ENCODE data around the gene KSR2. TPM values are rescaled to one million over a fixed set of nuclear protein-coding genes. Genes with fewer than 3 reads are reported as not detected.

Gene KSR2
- total RNA-seq, 1 experiment from 2014 or later: not detected

DNA sequence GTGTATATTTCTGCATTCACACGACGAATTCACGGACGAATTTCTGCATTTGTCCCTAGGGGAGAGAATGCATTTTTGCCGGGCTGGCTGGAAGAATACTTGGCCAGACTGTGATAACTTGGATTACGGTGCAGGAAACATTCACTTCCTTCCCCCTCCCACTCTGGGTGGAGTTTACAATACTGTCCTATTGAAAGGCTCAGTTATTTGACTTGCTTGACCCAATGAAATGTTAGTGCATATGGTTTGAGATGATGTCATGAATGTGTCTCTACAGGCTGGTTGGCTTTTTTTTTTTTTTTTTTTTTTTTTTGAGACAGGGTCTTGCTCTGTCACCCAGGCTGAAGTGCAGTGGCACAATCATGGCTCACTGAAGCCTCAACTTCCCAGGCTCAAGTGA is 516.7 kb downstream of the KSR2 start:
- ChIA-PET POLR2A (ENCODE audit: low non-redundant PET) (no interaction called here), CTCF (no interaction called here)
- intact Hi-C loops (cut with micrococcal nuclease; ENCODE audit: unreplicated experiment): no loop called here
- no peak overlapping the region for H3K27ac ChIP-seq (ENCODE audit: low read depth, low read length, poor library complexity, severe bottlenecking)
- TF ChIP-seq EZH2 (IDR thresholded peaks at IDR 0.05; ENCODE audit: borderline replicate concordance, low read depth, low read length, poor library complexity, severe bottlenecking): no peak
- TF ChIP-seq, protein P1, sequence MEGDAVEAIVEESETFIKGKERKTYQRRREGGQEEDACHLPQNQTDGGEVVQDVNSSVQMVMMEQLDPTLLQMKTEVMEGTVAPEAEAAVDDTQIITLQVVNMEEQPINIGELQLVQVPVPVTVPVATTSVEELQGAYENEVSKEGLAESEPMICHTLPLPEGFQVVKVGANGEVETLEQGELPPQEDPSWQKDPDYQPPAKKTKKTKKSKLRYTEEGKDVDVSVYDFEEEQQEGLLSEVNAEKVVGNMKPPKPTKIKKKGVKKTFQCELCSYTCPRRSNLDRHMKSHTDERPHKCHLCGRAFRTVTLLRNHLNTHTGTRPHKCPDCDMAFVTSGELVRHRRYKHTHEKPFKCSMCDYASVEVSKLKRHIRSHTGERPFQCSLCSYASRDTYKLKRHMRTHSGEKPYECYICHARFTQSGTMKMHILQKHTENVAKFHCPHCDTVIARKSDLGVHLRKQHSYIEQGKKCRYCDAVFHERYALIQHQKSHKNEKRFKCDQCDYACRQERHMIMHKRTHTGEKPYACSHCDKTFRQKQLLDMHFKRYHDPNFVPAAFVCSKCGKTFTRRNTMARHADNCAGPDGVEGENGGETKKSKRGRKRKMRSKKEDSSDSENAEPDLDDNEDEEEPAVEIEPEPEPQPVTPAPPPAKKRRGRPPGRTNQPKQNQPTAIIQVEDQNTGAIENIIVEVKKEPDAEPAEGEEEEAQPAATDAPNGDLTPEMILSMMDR (conservative IDR thresholded peaks at IDR 0.05; ENCODE audit: low read depth, low read length): no peak
- H3K4me1 ChIP-seq (ENCODE audit: insufficient read depth, low read length, poor library complexity, severe bottlenecking): no peaks in the 10 kb centered on the region
- no peaks in the 10 kb centered on the region for H3K9me3 ChIP-seq (ENCODE audit: low read depth, low read length, poor library complexity, severe bottlenecking)
- DNase-seq (ENCODE audit: low spot score): peak; percentile 17
- BruUV-seq (replicated peaks): no TSS peak
- no peaks in the 10 kb centered on the region for H3K36me3 ChIP-seq (ENCODE audit: insufficient read depth, low read length, poor library complexity, severe bottlenecking)
- H3K4me3 ChIP-seq (ENCODE audit: low read depth, low read length, poor library complexity, severe bottlenecking): no peak overlapping the region
- no peaks in the 10 kb centered on the region for H3K27me3 ChIP-seq (replicated peaks; ENCODE audit: insufficient read depth, low read depth, low read length, poor library complexity)

DNA sequence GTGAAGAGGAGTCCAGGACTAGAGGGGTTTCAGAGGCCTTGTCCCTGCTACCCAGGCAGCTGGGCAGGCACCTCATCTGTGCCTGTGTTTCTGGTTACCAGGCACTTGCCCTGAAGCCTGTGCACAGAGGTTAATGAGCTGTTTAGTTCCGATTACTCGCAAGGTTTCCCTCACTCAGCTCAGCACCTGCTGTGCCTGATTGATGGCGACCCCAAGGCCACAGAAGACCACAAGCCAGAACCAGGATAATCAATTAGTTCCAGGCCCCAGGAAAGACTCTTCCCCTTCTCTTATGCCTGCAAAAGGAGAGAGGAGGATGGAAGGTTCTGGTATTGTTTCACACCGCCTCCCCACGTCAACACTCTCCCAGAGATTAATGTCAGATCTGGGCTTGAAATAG is 518.6 kb downstream of the KSR2 start:
- H3K4me1 ChIP-seq (ENCODE audit: insufficient read depth, low read length, poor library complexity, severe bottlenecking): no peaks in the 10 kb centered on the region
- DNase-seq (ENCODE audit: low spot score): no peak
- ChIA-PET POLR2A (ENCODE audit: low non-redundant PET) (no interaction called here), CTCF (no interaction called here)
- no TSS peak for BruUV-seq (replicated peaks)
- no peak overlapping the region for H3K4me3 ChIP-seq (ENCODE audit: low read depth, low read length, poor library complexity, severe bottlenecking)
- no peaks in the 10 kb centered on the region for H3K36me3 ChIP-seq (ENCODE audit: insufficient read depth, low read length, poor library complexity, severe bottlenecking)
- H3K9me3 ChIP-seq (ENCODE audit: low read depth, low read length, poor library complexity, severe bottlenecking): no peaks in the 10 kb centered on the region
- no peak for TF ChIP-seq EZH2 (IDR thresholded peaks at IDR 0.05; ENCODE audit: borderline replicate concordance, low read depth, low read length, poor library complexity, severe bottlenecking)
- TF ChIP-seq, protein P1 (conservative IDR thresholded peaks at IDR 0.05; ENCODE audit: low read depth, low read length): no peak
- H3K27me3 ChIP-seq (replicated peaks; ENCODE audit: insufficient read depth, low read depth, low read length, poor library complexity): no peaks in the 10 kb centered on the region
- no peak overlapping the region for H3K27ac ChIP-seq (ENCODE audit: low read depth, low read length, poor library complexity, severe bottlenecking)
- intact Hi-C loops (cut with micrococcal nuclease; ENCODE audit: unreplicated experiment): no loop called here

DNA sequence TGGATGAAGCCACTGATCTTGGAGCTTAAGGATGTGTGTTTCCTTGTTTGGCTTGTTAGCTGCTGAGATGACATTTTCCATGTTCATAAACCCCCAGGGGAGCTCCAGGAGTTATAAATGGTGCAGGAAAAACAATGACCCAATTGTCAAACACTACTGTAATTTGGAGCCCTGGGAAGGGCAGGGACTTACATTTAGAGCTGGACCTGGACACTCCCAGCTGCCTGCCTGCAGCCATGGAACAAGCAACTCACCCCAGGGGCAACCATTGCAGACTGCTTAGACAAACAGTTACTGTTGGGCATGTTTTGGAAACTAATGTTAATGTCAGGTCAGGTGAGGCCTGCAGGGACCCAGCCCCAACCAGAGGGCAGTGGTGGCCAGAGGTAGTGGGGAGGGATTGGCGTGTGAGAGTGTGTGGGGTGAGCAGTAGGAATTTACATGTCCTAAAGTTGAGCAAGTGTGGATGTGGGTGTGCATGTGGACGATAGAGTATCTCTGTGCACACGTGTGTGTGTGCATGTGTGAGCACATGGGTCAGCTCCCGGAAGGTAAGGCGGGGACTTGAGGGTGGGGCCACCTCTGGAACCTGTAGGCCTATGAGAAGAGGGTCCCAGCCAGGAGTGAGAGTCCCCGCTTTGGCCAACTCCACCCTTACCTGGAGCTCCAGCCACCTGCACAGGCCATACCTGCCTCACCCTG is 521.0 kb downstream of the KSR2 start:
- Histone ChIP-seq H3K27me3 (replicated peaks; ENCODE audit: insufficient read depth, low read depth, low read length, poor library complexity) (no peaks in the 10 kb centered on the region), H3K36me3 (ENCODE audit: insufficient read depth, low read length, poor library complexity, severe bottlenecking) (no peaks in the 10 kb centered on the region), H3K4me3 (ENCODE audit: low read depth, low read length, poor library complexity, severe bottlenecking) (no peak overlapping the region), H3K4me1 (ENCODE audit: insufficient read depth, low read length, poor library complexity, severe bottlenecking) (no peaks in the 10 kb centered on the region), H3K27ac (ENCODE audit: low read depth, low read length, poor library complexity, severe bottlenecking) (no peak overlapping the region), H3K9me3 (ENCODE audit: low read depth, low read length, poor library complexity, severe bottlenecking) (no peaks in the 10 kb centered on the region)
- POLR2A ChIA-PET (ENCODE audit: low non-redundant PET): no interaction called here
- no TSS peak for BruUV-seq (replicated peaks)
- no peak for DNase-seq (ENCODE audit: low spot score)
- CTCF ChIA-PET: no interaction called here
- intact Hi-C loops (cut with micrococcal nuclease; ENCODE audit: unreplicated experiment): no loop called here
- TF ChIP-seq, protein P1 (conservative IDR thresholded peaks at IDR 0.05; ENCODE audit: low read depth, low read length): no peak

Measured in A673 (cell line).